ENCODE measurements around the gene SPATA21. TPM values are rescaled to one million over a fixed set of nuclear protein-coding genes. Genes with fewer than 3 reads are reported as not detected.
A peak's percentile ranks its signal among the peaks of the same experiment; 100 is the strongest.

SPATA21 gene
- total and polyA plus RNA-seq, 2 donors from 2014 or later = not detected

DNA sequence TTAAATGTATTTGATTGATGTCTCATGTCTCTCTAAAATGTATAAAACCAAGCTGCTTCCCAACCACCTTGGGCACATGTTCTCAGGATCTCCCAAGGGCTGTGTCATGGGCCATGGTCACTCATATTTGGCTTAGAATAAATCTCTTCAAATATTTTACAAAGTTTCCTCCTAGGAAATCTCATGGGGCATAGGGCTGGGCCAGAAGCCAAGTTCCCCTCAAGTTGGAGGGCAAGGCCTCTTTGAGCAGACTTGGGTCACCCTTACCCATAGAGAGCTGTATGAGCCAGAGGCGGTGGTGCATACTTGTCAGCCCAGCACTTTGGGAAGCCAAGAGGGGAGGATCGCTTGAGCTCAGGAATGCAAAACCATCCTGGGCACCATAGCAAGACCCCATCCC lies 82.6 kb downstream of the SPATA21 start:
- Histone ChIP-seq H3K27ac (ENCODE audit: low read depth in 2 of 2, low read length in 2 of 2) (no peak overlapping the region), H3K4me1 (ENCODE audit: control insufficient read depth in 2 of 3, insufficient read depth in 2 of 3, low read depth in 1 of 3, low read length in 3 of 3) (peaks cover 0 to 8% (median 4%) of the 10 kb centered on the region in 3 donors), H3K9ac (ENCODE audit: low read length in 3 of 3) (no peak overlapping the region), H3K36me3 (ENCODE audit: control insufficient read depth in 2 of 3, insufficient read depth in 3 of 3, low read length in 3 of 3) (no peaks in the 10 kb centered on the region), H3K4me3 (ENCODE audit: low read length in 3 of 3) (no peak overlapping the region), H3K27me3 (ENCODE audit: control insufficient read depth, insufficient read depth, low read length) (no peaks in the 10 kb centered on the region), H3K9me3 (ENCODE audit: control insufficient read depth in 2 of 3, insufficient read depth in 1 of 3, low read length in 3 of 3) (no peaks in the 10 kb centered on the region)
- TF ChIP-seq CTCF (IDR thresholded peaks at IDR 0.05; ENCODE audit: borderline replicate concordance, extremely low read depth, insufficient read depth) = no peak
- no peak for FAIRE-seq
- intact Hi-C loops (cut with DNase I) = loop anchor here (10.0 kb wide), 1 partner anchor 270 kb away; no protein-coding TSS in a partner anchor
- no peak for DNase-seq

- no peak for TF ChIP-seq CTCF (IDR thresholded peaks at IDR 0.05; ENCODE audit: borderline replicate concordance, extremely low read depth, insufficient read depth)
- H3K9me3 ChIP-seq (ENCODE audit: control insufficient read depth in 2 of 3, insufficient read depth in 1 of 3, low read length in 3 of 3) = no peaks in the 10 kb centered on the region
- H3K27me3 ChIP-seq (ENCODE audit: control insufficient read depth, insufficient read depth, low read length) = no peaks in the 10 kb centered on the region
- DNase-seq (peak in 4 of 5 donors; percentile 24 to 66 (median 52)), FAIRE-seq (no peak)
- H3K4me3 ChIP-seq (ENCODE audit: low read length in 3 of 3) = peak overlapping the region; percentile 80 to 94 (median 93)
- peak overlapping the region; percentile 90 to 93 for H3K27ac ChIP-seq (ENCODE audit: low read depth in 2 of 2, low read length in 2 of 2)
- H3K9ac ChIP-seq (ENCODE audit: low read length in 3 of 3) = peak overlapping the region; percentile 61 to 98 (median 85)
- H3K36me3 ChIP-seq (ENCODE audit: control insufficient read depth in 2 of 3, insufficient read depth in 3 of 3, low read length in 3 of 3) = no peaks in the 10 kb centered on the region
- peaks cover 0 to 8% (median 4%) of the 10 kb centered on the region in 3 donors for H3K4me1 ChIP-seq (ENCODE audit: control insufficient read depth in 2 of 3, insufficient read depth in 2 of 3, low read depth in 1 of 3, low read length in 3 of 3)
- intact Hi-C loops (cut with DNase I) = loop anchor here (10.0 kb wide), 1 partner anchor 268 kb away; no protein-coding TSS in a partner anchor
These were observed 84.2 kb downstream of the SPATA21 start for GRCh38 chr1:16352842-16353535.

GRCh38 chr1:16351994-16352841 lies 85.0 kb downstream of the SPATA21 start, which contains the start of gene FBXO42:
Gene FBXO42, minus strand, starts transcription at chr1:16352480. Its CDS starts 37,062 bp downstream, at chr1:16315418.
- peak within 1 kb of the TSS; percentile 84 to 94 (median 93) for H3K4me3 ChIP-seq (ENCODE audit: low read length in 3 of 3)
- peak within 1 kb of the TSS; percentile 90 to 93 for H3K27ac ChIP-seq (ENCODE audit: low read depth in 2 of 2, low read length in 2 of 2)
- H3K4me1 ChIP-seq (ENCODE audit: control insufficient read depth in 2 of 3, insufficient read depth in 2 of 3, low read depth in 1 of 3, low read length in 3 of 3) = peaks cover 0 to 8% (median 4%) of the 10 kb centered on the region in 3 donors
- intact Hi-C loops (cut with DNase I) = loop anchor here (10.0 kb wide), 1 partner anchor 267 kb away; no protein-coding TSS in a partner anchor
- no peaks in the 10 kb centered on the region for H3K27me3 ChIP-seq (ENCODE audit: control insufficient read depth, insufficient read depth, low read length)
- H3K9me3 ChIP-seq (ENCODE audit: control insufficient read depth in 2 of 3, insufficient read depth in 1 of 3, low read length in 3 of 3) = no peaks in the 10 kb centered on the region
- TF ChIP-seq CTCF (IDR thresholded peaks at IDR 0.05; ENCODE audit: borderline replicate concordance, extremely low read depth, insufficient read depth) = peak; percentile 55
- peak within 1 kb of the TSS; percentile 71 to 100 (median 98) for H3K9ac ChIP-seq (ENCODE audit: low read length in 3 of 3)
- FAIRE-seq (no peak), DNase-seq (peak; percentile 95 to 98 (median 97))
- no peaks in the 10 kb centered on the region for H3K36me3 ChIP-seq (ENCODE audit: control insufficient read depth in 2 of 3, insufficient read depth in 3 of 3, low read length in 3 of 3)
